CD4-positive, alpha-beta T cell treated with Interferon alpha-2 for 1 hour (primary cell): Measurements from ENCODE around the gene BBS9.

Experiments used
- DNase-seq, 2 donors: peaks; one replicate each; pipeline ENCODE4 v3.0.0-alpha.2; 2020 to 2022

Gene BBS9

GRCh38 chr7:33388332-33388731 lies 259.0 kb downstream of the BBS9 start:
- no peak for DNase-seq

GRCh38 chr7:33392148-33392547 lies 262.8 kb downstream of the BBS9 start:
- no peak for DNase-seq

GRCh38 chr7:33393770-33394169 lies 264.4 kb downstream of the BBS9 start:
- no peak for DNase-seq

GRCh38 chr7:33395340-33395739 lies 266.0 kb downstream of the BBS9 start:
- DNase-seq: no peak

- no peak for DNase-seq
Measured at GRCh38 chr7:33399528-33400213, 270.3 kb downstream of the BBS9 start.

GRCh38 chr7:33400214-33400538 lies 270.8 kb downstream of the BBS9 start:
- no peak for DNase-seq

GRCh38 chr7:33410266-33410665 lies 280.9 kb downstream of the BBS9 start:
- no peak for DNase-seq

- DNase-seq: no peak
Measured at GRCh38 chr7:33411020-33411419, 281.7 kb downstream of the BBS9 start.

- DNase-seq: no peak
Measured at GRCh38 chr7:33412331-33412730, 283.0 kb downstream of the BBS9 start.

- DNase-seq: no peak
Measured at GRCh38 chr7:33418251-33418701, 288.9 kb downstream of the BBS9 start.

GRCh38 chr7:33420311-33420940 lies 291.1 kb downstream of the BBS9 start:
- no peak for DNase-seq

GRCh38 chr7:33421429-33421828 lies 292.1 kb downstream of the BBS9 start:
- no peak for DNase-seq

- DNase-seq: no peak
Measured at GRCh38 chr7:33422141-33422540, 292.8 kb downstream of the BBS9 start.

- no peak for DNase-seq
Measured at GRCh38 chr7:33422825-33423645, 293.7 kb downstream of the BBS9 start.

- peak in 1 of 2 donors; percentile 19 for DNase-seq
Measured at GRCh38 chr7:33423646-33424020, 294.3 kb downstream of the BBS9 start.

GRCh38 chr7:33425395-33425794 lies 296.0 kb downstream of the BBS9 start:
- DNase-seq: no peak

GRCh38 chr7:33425929-33426678 lies 296.7 kb downstream of the BBS9 start:
- no peak for DNase-seq

- no peak for DNase-seq
Measured at GRCh38 chr7:33428415-33428814, 299.1 kb downstream of the BBS9 start.

GRCh38 chr7:33431543-33431942 lies 302.2 kb downstream of the BBS9 start:
- DNase-seq: no peak

GRCh38 chr7:33432821-33433220 lies 303.5 kb downstream of the BBS9 start:
- DNase-seq: no peak

- no peak for DNase-seq
Measured at GRCh38 chr7:33433357-33433756, 304.0 kb downstream of the BBS9 start.

- no peak for DNase-seq
Measured at GRCh38 chr7:33444511-33444910, 315.1 kb downstream of the BBS9 start.

- DNase-seq: no peak
Measured at GRCh38 chr7:33446551-33446950, 317.2 kb downstream of the BBS9 start.
